Fibroblast of upper back skin (primary cell): ENCODE data around the gene LDLR.

Experiments
- DNase-seq: peaks from one replicate; pipeline ENCODE4 v3.0.0-alpha.2; 2013

LDLR gene

GRCh38 chr19:11089254-11090013 lies at the start of gene LDLR:
LDLR (plus strand) TSS chr19:11089463; CDS start chr19:11089549, 86 bp downstream.
- peak; percentile 91 for DNase-seq

GRCh38 chr19:11041194-11041593 lies 48.1 kb upstream of the LDLR start:
- no peak for DNase-seq

GRCh38 chr19:11041966-11042627 lies 47.2 kb upstream of the LDLR start:
- no peak for DNase-seq

- DNase-seq, result no peak
Measured at GRCh38 chr19:11044431-11044830, 44.8 kb upstream of the LDLR start.

GRCh38 chr19:11045536-11045935 lies 43.7 kb upstream of the LDLR start:
- DNase-seq, result no peak

GRCh38 chr19:11046605-11047354 lies 42.5 kb upstream of the LDLR start:
- DNase-seq, result no peak

- no peak for DNase-seq
Measured at GRCh38 chr19:11047866-11048265, 41.4 kb upstream of the LDLR start.

GRCh38 chr19:11050323-11051114 lies 38.7 kb upstream of the LDLR start:
- DNase-seq, result no peak

GRCh38 chr19:11053817-11054195 lies 35.5 kb upstream of the LDLR start:
- DNase-seq, result no peak

- no peak for DNase-seq
Measured at GRCh38 chr19:11054200-11054599, 35.1 kb upstream of the LDLR start.

- no peak for DNase-seq
Measured at GRCh38 chr19:11054628-11055027, 34.6 kb upstream of the LDLR start.

GRCh38 chr19:11058246-11059030 lies 30.8 kb upstream of the LDLR start:
- DNase-seq, result no peak

- no peak for DNase-seq
Measured at GRCh38 chr19:11059511-11060358, 29.5 kb upstream of the LDLR start.

- DNase-seq, result no peak
Measured at GRCh38 chr19:11061952-11062351, 27.3 kb upstream of the LDLR start.

GRCh38 chr19:11063434-11063833 lies 25.8 kb upstream of the LDLR start:
- no peak for DNase-seq

GRCh38 chr19:11064831-11065303 lies 24.4 kb upstream of the LDLR start:
- no peak for DNase-seq

- DNase-seq, result no peak
Measured at GRCh38 chr19:11066326-11066725, 22.9 kb upstream of the LDLR start.

GRCh38 chr19:11067356-11068113 lies 21.7 kb upstream of the LDLR start:
- DNase-seq, result no peak

GRCh38 chr19:11069561-11069960 lies 19.7 kb upstream of the LDLR start:
- DNase-seq, result no peak

- no peak for DNase-seq
Measured at GRCh38 chr19:11070123-11070522, 19.1 kb upstream of the LDLR start.
